ENCODE results near the gene ZNF688.
"Not testable (repeated sequence)": the region's sequence is repeated elsewhere in the genome, so short reads cannot be mapped to it uniquely, and the experiment has no call there.

Gene ZNF688

GRCh38 chr16:30532285-30533145, 39.0 kb downstream of the ZNF688 start:
- no peak for DNase-seq

DNA sequence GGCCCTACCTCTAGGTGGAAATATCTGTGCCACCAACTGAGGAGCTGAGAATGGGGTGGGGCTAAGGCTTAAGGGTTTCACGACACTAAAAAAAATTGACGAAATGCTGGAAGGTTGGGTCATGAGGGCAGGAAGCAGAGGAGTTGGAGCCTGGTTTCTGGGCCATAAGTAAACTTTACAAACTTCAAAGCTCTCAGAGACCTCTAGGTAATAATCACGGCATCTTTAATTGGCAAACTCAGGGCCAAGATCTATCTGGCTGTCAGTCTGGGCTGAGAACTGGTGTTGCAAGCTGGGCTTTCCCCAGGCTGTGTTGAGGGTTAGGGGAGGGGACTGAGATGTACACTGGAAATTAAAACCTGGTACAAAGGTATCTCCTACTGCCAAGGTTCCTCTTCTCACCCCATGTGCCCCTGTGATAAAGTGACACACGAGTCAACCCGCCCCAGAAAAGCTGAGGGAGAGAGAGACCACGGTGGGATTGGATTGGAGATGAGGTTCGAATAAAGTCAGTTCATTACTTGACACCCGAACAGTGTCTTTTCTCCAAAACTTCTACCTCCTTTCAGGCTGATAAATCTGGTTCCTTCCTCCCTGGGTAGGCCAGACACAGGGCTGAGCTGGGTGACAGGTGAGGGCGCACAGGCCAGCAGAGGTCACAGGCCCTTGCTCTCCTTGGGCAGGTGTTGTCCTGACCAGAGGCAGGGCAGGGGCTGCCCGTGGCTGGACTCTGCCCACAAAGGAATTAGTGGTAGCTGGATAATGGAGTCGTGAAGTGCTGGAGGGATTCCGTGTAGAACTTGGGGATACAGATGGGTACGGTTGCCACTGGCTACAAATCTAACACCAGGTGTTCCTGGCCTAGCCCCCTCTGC, 41.1 kb downstream of the ZNF688 start:
- DNase-seq, result no peak

GRCh38 chr16:30528799-30529457, 42.6 kb downstream of the ZNF688 start:
- DNase-seq, result no peak

DNA sequence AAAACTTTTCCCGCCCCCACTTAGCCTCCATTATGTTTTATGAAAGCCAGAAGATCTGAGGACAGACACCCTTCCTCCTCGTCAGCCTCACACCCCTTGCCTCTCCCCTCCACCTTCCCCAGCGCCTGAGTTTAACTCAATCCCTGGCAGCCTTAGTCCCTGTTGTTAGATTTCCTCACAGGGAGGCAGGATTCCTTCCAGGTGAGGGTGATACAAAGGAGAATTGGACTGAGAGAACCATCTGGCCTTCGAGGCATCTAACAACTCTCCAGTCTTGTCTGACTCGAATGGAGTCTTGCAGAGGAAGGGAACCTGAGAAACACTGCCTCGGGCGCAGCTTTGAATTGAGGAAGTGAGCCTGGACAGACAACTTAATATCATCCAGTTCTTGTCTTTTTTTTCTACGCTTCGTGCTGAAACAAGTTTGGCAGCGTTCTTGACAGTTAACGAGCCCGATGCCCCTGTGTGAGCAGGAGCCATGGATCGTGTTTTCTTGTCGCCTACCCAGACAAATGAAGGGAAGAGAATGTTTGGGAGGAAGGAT, 43.8 kb downstream of the ZNF688 start:
- no peak for DNase-seq

DNA sequence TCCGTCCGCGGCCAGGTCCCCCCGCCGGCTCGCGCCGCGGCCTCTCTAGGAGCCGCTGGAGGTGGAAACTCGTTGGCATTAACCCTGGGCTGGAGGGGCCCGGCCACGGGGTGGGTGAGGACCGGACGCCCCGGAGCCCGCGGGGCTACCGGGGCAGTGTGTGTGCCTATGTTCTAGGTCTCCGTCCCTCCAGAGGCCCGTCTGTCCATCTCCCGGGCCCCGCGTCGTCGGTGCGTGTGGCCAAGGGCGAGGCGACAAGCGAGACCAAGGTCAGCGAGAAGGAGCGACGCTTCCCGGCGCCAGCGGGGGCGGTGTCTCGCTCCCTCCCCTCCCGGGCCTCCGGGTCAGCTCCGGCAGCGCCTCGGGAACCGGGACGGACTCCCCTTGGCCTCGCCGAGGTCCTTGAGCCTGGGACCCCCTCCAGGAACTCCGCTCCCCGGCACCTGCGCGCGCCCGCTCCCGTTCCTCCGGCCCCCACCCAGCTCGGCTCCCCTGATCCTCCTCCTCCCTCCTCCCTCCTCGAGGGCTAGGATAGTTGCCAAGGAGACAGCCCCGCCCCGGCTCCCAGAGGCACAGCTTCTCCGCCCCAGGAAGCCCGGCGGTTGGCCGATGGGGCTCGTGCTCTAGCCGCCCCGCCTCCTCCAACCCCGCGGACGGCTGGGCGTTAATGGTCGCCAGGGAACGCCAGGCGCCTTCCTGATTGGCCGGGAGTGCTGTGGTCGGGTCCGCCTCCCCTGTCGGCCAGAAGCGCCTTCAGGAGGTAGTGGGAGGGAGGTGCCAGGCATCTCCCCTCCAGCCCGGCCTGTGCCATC, 44.5 kb downstream of the ZNF688 start:
- DNase-seq, result peak; percentile 94

- no peak for DNase-seq
Measured at GRCh38 chr16:30526137-30526822, 45.2 kb downstream of the ZNF688 start, which contains the start of gene ZNF768. TSS of gene ZNF768 (minus strand) at chr16:30526566. CDS start at chr16:30526413, 153 bp downstream.

- DNase-seq, result no peak
Measured at GRCh38 chr16:30525844-30526136, 45.7 kb downstream of the ZNF688 start.

DNA sequence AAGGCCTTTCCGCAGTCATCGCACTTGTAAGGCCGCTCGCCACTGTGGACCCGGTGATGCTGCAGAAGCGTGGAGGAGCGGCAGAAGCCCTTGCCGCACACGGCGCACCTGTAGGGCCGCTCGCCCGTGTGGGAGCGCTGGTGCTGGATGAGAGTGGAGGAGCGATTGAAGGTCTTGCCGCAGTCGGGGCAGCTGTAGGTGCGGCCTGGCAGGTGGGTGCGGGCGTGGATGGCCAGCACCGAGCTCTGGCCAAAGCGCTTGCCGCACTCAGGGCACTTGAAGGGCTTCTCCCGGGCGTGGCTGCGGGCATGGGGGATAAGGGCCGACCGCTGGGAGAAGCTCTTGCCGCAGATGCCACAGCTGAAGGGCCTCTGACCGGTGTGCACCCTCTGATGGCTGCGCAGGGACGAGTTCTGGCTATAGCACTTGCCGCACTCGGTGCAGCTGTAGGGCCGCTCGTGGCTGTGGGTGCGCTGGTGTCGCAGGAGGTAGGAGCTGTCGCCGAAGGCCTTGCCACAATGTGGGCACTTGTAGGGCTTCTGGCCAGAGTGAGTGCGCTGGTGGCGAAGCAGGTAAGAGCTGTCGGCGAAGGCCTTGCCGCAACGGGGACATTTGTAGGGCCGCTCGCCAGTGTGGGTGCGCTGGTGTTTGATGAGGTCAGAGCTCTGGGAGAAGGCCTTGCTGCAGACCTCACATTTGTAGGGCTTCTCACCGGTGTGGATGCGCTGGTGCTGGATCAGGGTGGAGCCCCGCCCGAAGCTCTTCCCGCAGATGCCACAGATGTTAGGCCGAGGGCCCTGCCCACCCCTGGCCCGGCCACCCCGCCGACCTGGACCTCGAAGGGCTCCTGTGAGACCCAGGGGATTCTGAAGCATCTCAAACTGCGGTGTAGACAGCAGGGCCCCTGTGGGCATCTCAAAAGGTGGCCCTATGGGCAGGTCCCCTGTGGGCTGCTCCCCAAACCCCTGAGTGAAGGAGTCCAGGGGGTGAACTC, 46.6 kb downstream of the ZNF688 start:
- DNase-seq, result no peak

DNA sequence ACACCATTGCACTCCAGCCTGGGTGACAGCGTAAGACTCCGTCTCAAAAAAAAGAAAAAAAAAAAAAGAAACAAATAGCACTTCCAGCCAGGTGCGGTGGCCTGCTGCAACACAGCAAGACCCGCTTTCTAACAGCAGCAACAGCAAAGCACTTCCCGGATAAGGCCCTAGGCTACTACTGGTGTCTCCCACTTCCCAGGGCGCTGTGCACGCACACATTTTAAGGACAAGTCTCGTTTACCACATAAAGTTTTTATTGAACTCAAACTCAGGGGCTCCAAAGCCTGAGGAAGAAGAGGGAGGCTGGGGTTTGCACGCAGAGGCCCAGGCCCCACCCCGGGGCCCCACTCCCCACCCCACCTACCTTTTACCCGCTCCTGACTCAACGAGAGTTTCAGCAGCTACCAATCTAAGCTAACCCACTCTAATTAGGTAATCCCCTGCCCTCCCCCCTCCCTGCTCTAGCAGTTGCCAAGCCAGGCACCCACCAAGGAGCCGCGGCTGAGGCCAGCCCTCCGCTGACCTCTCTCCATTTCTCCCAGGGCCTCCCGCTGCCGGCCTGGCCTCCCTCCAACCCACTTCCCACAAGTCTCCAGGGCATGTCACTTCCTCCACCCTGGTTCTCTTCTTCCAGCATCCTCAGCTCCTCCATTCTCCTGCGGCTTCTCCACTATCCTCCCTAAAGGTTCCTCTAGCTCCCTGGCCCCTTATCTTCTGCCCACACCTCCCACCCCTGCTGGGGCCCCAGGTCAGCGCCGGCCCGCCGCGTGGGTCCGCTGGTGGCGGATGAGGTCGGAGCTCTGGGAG, 47.5 kb downstream of the ZNF688 start:
- DNase-seq, result no peak

- not testable (repeated sequence) for DNase-seq
Measured at GRCh38 chr16:30522702-30523463, 48.6 kb downstream of the ZNF688 start.

GRCh38 chr16:30521873-30522641, 49.5 kb downstream of the ZNF688 start:
- DNase-seq, result no peak

GRCh38 chr16:30521476-30521872, 50.0 kb downstream of the ZNF688 start:
- no peak for DNase-seq

Data from GOT3 (cell line).